ENCODE data around the gene RAF1. TPM values are rescaled to one million over a fixed set of nuclear protein-coding genes. Genes with fewer than 3 reads are reported as not detected.
"Not testable (repeated sequence)": the region's sequence is repeated elsewhere in the genome, so short reads cannot be mapped to it uniquely, and the experiment has no call there.

Gene RAF1
- total RNA-seq, 4 donors from 2014 or later = 73.2 to 107 (median 84.2) TPM

- Histone ChIP-seq H3K4me3 (no peak overlapping the region), H3K9me3 (no peaks in the 10 kb centered on the region), H3K27ac (no peak overlapping the region), H3K27me3 (no peaks in the 10 kb centered on the region), H3K4me1 (peaks cover 0 to 19% (median 0%) of the 10 kb centered on the region in 3 donors), H3K36me3 (no peaks in the 10 kb centered on the region)
- TF ChIP-seq CTCF (IDR thresholded peaks at IDR 0.05) = peak in 1 of 6 experiments; percentile 21
- no peak for TF ChIP-seq POLR2A (IDR thresholded peaks at IDR 0.05)
- DNase-seq = no peak
- intact Hi-C loops (cut with DNase I) = loop anchor here (10.0 kb wide), 1 partner anchor 137 kb away; the partner anchor contains the start of gene RPL32
- WGBS, 2 donors = 72 to 79% methylated on average over 2 of the region's 2 CpGs
Observed at GRCh38 chr3:12707449-12707848, 43.5 kb upstream of the RAF1 start.

GRCh38 chr3:12706504-12707253 is 42.8 kb upstream of the RAF1 start:
- intact Hi-C loops (cut with DNase I) = loop anchor here (10.0 kb wide), 1 partner anchor 138 kb away; the partner anchor contains the start of gene RPL32
- Histone ChIP-seq H3K36me3 (no peaks in the 10 kb centered on the region), H3K4me1 (peaks cover 0 to 26% (median 0%) of the 10 kb centered on the region in 3 donors), H3K9me3 (no peaks in the 10 kb centered on the region), H3K27ac (no peak overlapping the region), H3K4me3 (no peak overlapping the region), H3K27me3 (no peaks in the 10 kb centered on the region)
- WGBS, 2 donors = 75 to 94% methylated on average over 2 of the region's 2 CpGs
- DNase-seq = no peak
- TF ChIP-seq POLR2A (IDR thresholded peaks at IDR 0.05) (no peak), CTCF (IDR thresholded peaks at IDR 0.05) (peak; percentile 14 to 87 (median 68))

GRCh38 chr3:12705981-12706380 is 42.1 kb upstream of the RAF1 start:
- DNase-seq = no peak
- H3K36me3 ChIP-seq = no peaks in the 10 kb centered on the region
- peaks cover 0 to 27% (median 0%) of the 10 kb centered on the region in 3 donors for H3K4me1 ChIP-seq
- H3K9me3 ChIP-seq = no peaks in the 10 kb centered on the region
- H3K27me3 ChIP-seq = no peaks in the 10 kb centered on the region
- intact Hi-C loops (cut with DNase I) = loop anchor here (10.0 kb wide), 1 partner anchor 139 kb away; the partner anchor contains the start of gene RPL32
- 50 to 74% methylated on average over 1 of the region's 1 CpG for WGBS, 2 donors
- TF ChIP-seq POLR2A (IDR thresholded peaks at IDR 0.05) = no peak
- no peak for TF ChIP-seq CTCF (IDR thresholded peaks at IDR 0.05)
- no peak overlapping the region for H3K27ac ChIP-seq
- no peak overlapping the region for H3K4me3 ChIP-seq

GRCh38 chr3:12705374-12705926 is 41.5 kb upstream of the RAF1 start:
- Histone ChIP-seq H3K27me3 (no peaks in the 10 kb centered on the region), H3K4me3 (no peak overlapping the region), H3K4me1 (peaks cover 0 to 27% (median 0%) of the 10 kb centered on the region in 3 donors), H3K9me3 (no peaks in the 10 kb centered on the region), H3K27ac (no peak overlapping the region), H3K36me3 (no peaks in the 10 kb centered on the region)
- WGBS, 2 donors = 84 to 93% methylated on average over 6 of the region's 6 CpGs
- DNase-seq = no peak
- TF ChIP-seq POLR2A (IDR thresholded peaks at IDR 0.05) = no peak
- intact Hi-C loops (cut with DNase I) = loop anchor here (10.0 kb wide), 1 partner anchor 139 kb away; the partner anchor contains the start of gene RPL32

GRCh38 chr3:12702501-12702900 is 38.6 kb upstream of the RAF1 start:
- Histone ChIP-seq H3K4me3 (no peak overlapping the region), H3K36me3 (no peaks in the 10 kb centered on the region), H3K4me1 (peaks cover 0 to 27% (median 0%) of the 10 kb centered on the region in 3 donors), H3K27ac (peak overlapping the region in 3 of 4 donors; percentile 63 to 85 (median 68)), H3K27me3 (no peaks in the 10 kb centered on the region), H3K9me3 (no peaks in the 10 kb centered on the region)
- intact Hi-C loops (cut with DNase I) = loop anchor here (10.0 kb wide), 1 partner anchor 142 kb away; the partner anchor contains the start of gene RPL32
- no peak for DNase-seq
- TF ChIP-seq CTCF (IDR thresholded peaks at IDR 0.05) (no peak), POLR2A (IDR thresholded peaks at IDR 0.05) (no peak)
- 81 to 83% methylated on average over 3 of the region's 3 CpGs for WGBS, 2 donors

- intact Hi-C loops (cut with DNase I) = loop anchor here (10.0 kb wide), 1 partner anchor 143 kb away; the partner anchor contains the start of gene RPL32
- H3K9me3 ChIP-seq, H3K36me3 ChIP-seq, H3K4me3 ChIP-seq, H3K27me3 ChIP-seq, DNase-seq: not testable (repeated sequence)
- WGBS, 2 donors = 60 to 75% methylated on average over 7 to 10 of the region's 10 CpGs
- H3K4me1 ChIP-seq = peaks cover 0 to 27% (median 0%) of the 10 kb centered on the region in 3 donors
- peak overlapping the region in 3 of 4 donors; percentile 49 to 85 (median 63) for H3K27ac ChIP-seq
Observed at GRCh38 chr3:12701601-12702000, 37.7 kb upstream of the RAF1 start.
